ENCODE results near the gene XIAP.
A peak's percentile ranks its signal among the peaks of the same experiment; 100 is the strongest.

Gene XIAP

DNA sequence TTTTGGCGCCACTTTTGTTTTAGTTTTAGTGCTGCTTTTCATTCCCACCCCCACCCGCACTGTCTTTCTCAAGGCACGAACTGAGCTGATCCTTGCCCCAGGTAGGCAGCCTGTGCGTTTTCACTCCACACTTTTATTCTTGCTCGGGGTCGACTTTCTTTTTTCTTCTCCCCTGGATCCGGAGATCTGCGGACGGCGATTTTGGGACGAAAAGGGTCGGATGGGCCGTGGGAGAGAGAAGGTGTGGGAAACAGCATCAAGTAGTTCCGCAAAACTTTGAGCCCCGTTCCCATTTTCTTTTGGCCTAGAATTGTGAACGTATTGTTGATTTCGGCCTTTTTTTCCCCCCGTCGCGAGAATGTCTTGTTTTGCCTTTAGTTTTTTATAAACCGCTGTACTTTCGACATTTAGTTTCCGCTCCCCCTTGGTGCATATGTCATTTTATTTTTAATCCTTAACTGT, 102.2 kb downstream of the XIAP start:
- no peak for DNase-seq

GRCh38 chrX:123962794-123963373, 103.0 kb downstream of the XIAP start:
- DNase-seq = peak; percentile 90
